ENCODE results near the gene CA6.
"Not testable (repeated sequence)": the region's sequence is repeated elsewhere in the genome, so short reads cannot be mapped to it uniquely, and the experiment has no call there.

The CA6 gene

GRCh38 chr1:8930116-8930515 lies 15.6 kb upstream of the CA6 start:
- no peak for DNase-seq

- DNase-seq, result not testable (repeated sequence)
Observed at GRCh38 chr1:8937051-8937450, 8.6 kb upstream of the CA6 start.

GRCh38 chr1:8937701-8938100 lies 8.0 kb upstream of the CA6 start:
- no peak for DNase-seq

- no peak for DNase-seq
Observed at GRCh38 chr1:8938232-8938999, 7.3 kb upstream of the CA6 start.

- DNase-seq, result no peak
Observed at GRCh38 chr1:8939000-8939265, 6.7 kb upstream of the CA6 start.

- DNase-seq, result no peak
Observed at GRCh38 chr1:8939362-8939995, 6.2 kb upstream of the CA6 start.

- no peak for DNase-seq
Observed at GRCh38 chr1:8941906-8942305, 3.8 kb upstream of the CA6 start.

- DNase-seq, result no peak
Observed at GRCh38 chr1:8943498-8944405, 1.9 kb upstream of the CA6 start.

GRCh38 chr1:8947127-8947691 lies 1.5 kb downstream of the CA6 start:
- no peak for DNase-seq

- DNase-seq, result no peak
Observed at GRCh38 chr1:8950309-8950708, 4.6 kb downstream of the CA6 start.

GRCh38 chr1:8951231-8951630 lies 5.6 kb downstream of the CA6 start:
- DNase-seq, result no peak

- DNase-seq, result no peak
Observed at GRCh38 chr1:8955406-8955805, 9.7 kb downstream of the CA6 start.

- no peak for DNase-seq
Observed at GRCh38 chr1:8956461-8957349, 11.0 kb downstream of the CA6 start.

- peak; percentile 59 for DNase-seq
Observed at GRCh38 chr1:8962812-8963530, 17.3 kb downstream of the CA6 start.

GRCh38 chr1:8963963-8964362 lies 18.3 kb downstream of the CA6 start:
- DNase-seq, result no peak

- DNase-seq, result no peak
Observed at GRCh38 chr1:8965121-8965820, 19.6 kb downstream of the CA6 start.

GRCh38 chr1:8966606-8967005 lies 20.9 kb downstream of the CA6 start:
- DNase-seq, result no peak

- not testable (repeated sequence) for DNase-seq
Observed at GRCh38 chr1:8968902-8969301, 23.2 kb downstream of the CA6 start.

GRCh38 chr1:8969937-8970336 lies 24.3 kb downstream of the CA6 start:
- no peak for DNase-seq

GRCh38 chr1:8970870-8971337 lies 25.2 kb downstream of the CA6 start:
- no peak for DNase-seq

- DNase-seq, result no peak
Observed at GRCh38 chr1:8974551-8974950, 28.9 kb downstream of the CA6 start.

All from DMS79 (cell line).